ENCODE measurements around the gene HOXC5. TPM values are rescaled to one million over a fixed set of nuclear protein-coding genes. Genes with fewer than 3 reads are reported as not detected.

HOXC5 gene
- total RNA-seq, 1 experiment from 2014 or later, result 1.1 TPM

GRCh38 chr12:54011665-54012532 lies 21.0 kb upstream of the HOXC5 start:
- Histone ChIP-seq H3K9me2 (ENCODE audit: insufficient read depth) (no peaks in the 10 kb centered on the region), H3K9me3 (ENCODE audit: control insufficient read depth in 1 of 2, insufficient read depth in 1 of 2, low read depth in 1 of 2, low read length in 2 of 2) (no peaks in the 10 kb centered on the region), H3K9ac (ENCODE audit: low read length) (no peak overlapping the region), H3K4me2 (ENCODE audit: low read length) (no peak overlapping the region), H3K79me2 (ENCODE audit: insufficient read depth, low read length) (no peaks in the 10 kb centered on the region), H3K4me1 (ENCODE audit: control insufficient read depth in 1 of 2, insufficient read depth in 2 of 2, low read length in 2 of 2) (peaks cover 6 to 11% of the 10 kb centered on the region in 2 experiments), H3K36me3 (ENCODE audit: control insufficient read depth in 1 of 2, insufficient read depth in 2 of 2, low read length in 2 of 2) (no peaks in the 10 kb centered on the region), H3K27ac (ENCODE audit: low read depth, low read length) (no peak overlapping the region), H3K4me3 (replicated peaks in 1 of 2; ENCODE audit: low read depth in 1 of 2, low read length in 2 of 2) (no peak overlapping the region), H2AFZ (ENCODE audit: low read depth, low read length, poor library complexity, severe bottlenecking) (no peak overlapping the region), H3K27me3 (ENCODE audit: insufficient read depth, low read length) (no peaks in the 10 kb centered on the region), H4K20me1 (ENCODE audit: insufficient read depth) (no peaks in the 10 kb centered on the region)
- ChIA-PET POLR2A (no interaction called here), RAD21 (ENCODE audit: low non-redundant PET in 1 of 2, low total read pairs in 2 of 2, uncharacterized antibody in 2 of 2, unreplicated experiment in 2 of 2) (no interaction called here), CTCF (interaction anchor here (1.7 kb wide), 1 partner anchor 180 kb away, joined by 5 read pairs; no protein-coding TSS in a partner anchor)
- no TSS peak for BruUV-seq (replicated peaks)
- DNase-seq (ENCODE audit: low read depth, low spot score) (no peak), ATAC-seq (no peak)
- intact Hi-C loops (cut with micrococcal nuclease), result no loop called here
- TF ChIP-seq CBX3 (IDR thresholded peaks at IDR 0.05; ENCODE audit: low read depth) (no peak), SIN3A (IDR thresholded peaks at IDR 0.05; ENCODE audit: low read depth) (no peak), ELF1 (IDR thresholded peaks at IDR 0.05; ENCODE audit: borderline replicate concordance, low read depth) (no peak), EGR1 (IDR thresholded peaks at IDR 0.05; ENCODE audit: low read depth) (no peak), ATF3 (IDR thresholded peaks at IDR 0.05) (no peak)

DNA sequence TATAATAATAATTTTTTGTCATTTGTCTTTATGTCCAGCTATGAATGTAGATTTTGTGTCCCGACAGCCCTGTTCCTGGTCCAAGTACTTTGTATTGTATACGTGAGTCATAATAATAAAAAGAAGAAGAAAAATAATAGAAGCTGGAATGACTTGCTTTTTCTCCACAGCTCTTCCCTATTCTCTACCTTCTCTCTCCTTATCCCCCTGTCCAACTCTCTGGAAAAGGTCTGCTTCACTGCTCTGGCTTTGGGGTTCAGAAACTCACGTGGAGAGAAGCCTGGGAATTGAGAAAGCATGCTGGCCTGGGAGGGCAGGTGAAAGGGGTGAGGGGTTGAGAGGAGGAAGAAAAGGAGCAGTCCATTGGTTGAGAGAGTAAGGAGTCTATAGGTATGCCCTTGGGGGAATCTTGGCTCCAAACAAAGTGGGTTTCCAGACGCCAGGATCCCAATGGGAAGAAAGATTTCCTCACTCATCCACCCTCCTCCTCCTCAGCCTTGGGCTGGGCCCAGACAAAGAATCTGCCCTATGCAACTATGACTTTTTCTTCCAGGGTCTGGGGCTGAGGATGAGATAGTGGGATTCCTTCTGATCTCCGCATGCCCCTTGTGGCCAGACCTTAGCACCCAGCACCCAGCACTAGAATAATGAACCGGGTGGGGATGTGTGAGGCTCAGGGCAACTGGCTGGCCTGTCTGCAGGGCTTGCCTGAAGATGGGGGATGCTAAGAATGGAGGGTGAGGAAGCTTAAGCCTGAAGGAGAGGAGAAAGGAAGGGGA lies 20.0 kb upstream of the HOXC5 start:
- POLR2A ChIA-PET, result no interaction called here
- CTCF ChIA-PET, result interaction anchor here (1.7 kb wide), 2 partner anchors 179 to 188 kb away, joined by 5 to 6 read pairs; no protein-coding TSS in a partner anchor
- DNase-seq (ENCODE audit: low read depth, low spot score), result no peak

More for the DNA sequence above, 20.0 kb upstream of the HOXC5 start:
- Histone ChIP-seq H3K9me3 (ENCODE audit: control insufficient read depth in 1 of 2, insufficient read depth in 1 of 2, low read depth in 1 of 2, low read length in 2 of 2) (no peaks in the 10 kb centered on the region), H3K4me3 (replicated peaks in 1 of 2; ENCODE audit: low read depth in 1 of 2, low read length in 2 of 2) (no peak overlapping the region), H3K9ac (ENCODE audit: low read length) (no peak overlapping the region), H3K27me3 (ENCODE audit: insufficient read depth, low read length) (no peaks in the 10 kb centered on the region), H3K9me2 (ENCODE audit: insufficient read depth) (no peaks in the 10 kb centered on the region), H3K4me1 (ENCODE audit: control insufficient read depth in 1 of 2, insufficient read depth in 2 of 2, low read length in 2 of 2) (peaks cover 6 to 11% of the 10 kb centered on the region in 2 experiments), H3K27ac (ENCODE audit: low read depth, low read length) (no peak overlapping the region), H3K79me2 (ENCODE audit: insufficient read depth, low read length) (no peaks in the 10 kb centered on the region), H2AFZ (ENCODE audit: low read depth, low read length, poor library complexity, severe bottlenecking) (no peak overlapping the region), H3K4me2 (ENCODE audit: low read length) (no peak overlapping the region), H3K36me3 (ENCODE audit: control insufficient read depth in 1 of 2, insufficient read depth in 2 of 2, low read length in 2 of 2) (no peaks in the 10 kb centered on the region), H4K20me1 (ENCODE audit: insufficient read depth) (no peaks in the 10 kb centered on the region)
- ATAC-seq, result no peak
- intact Hi-C loops (cut with micrococcal nuclease), result no loop called here
- BruUV-seq (replicated peaks), result no TSS peak
- no peak for TF ChIP-seq POLR2A (IDR thresholded peaks at IDR 0.05; ENCODE audit: borderline replicate concordance, extremely low read depth, insufficient read depth, insufficient read length)
- TF ChIP-seq CTCF (IDR thresholded peaks at IDR 0.05 in 2 of 3, conservative IDR thresholded peaks at IDR 0.05 in 1 of 3; ENCODE audit: borderline replicate concordance in 1 of 3, insufficient read depth in 1 of 3, low read depth in 2 of 3, low read length in 2 of 3), result peak in 1 of 3 experiments; percentile 18; a peak in 1 of 6 replicates
- no peak for TF ChIP-seq YY1 (IDR thresholded peaks at IDR 0.05; ENCODE audit: extremely low read depth, insufficient replicate concordance, low read depth, low read length)
- no peak for TF ChIP-seq TCF7L2 (IDR thresholded peaks at IDR 0.05; ENCODE audit: borderline replicate concordance, extremely low read depth, insufficient read depth, insufficient read length)
- RAD21 ChIA-PET (ENCODE audit: low non-redundant PET in 1 of 2, low total read pairs in 2 of 2, uncharacterized antibody in 2 of 2, unreplicated experiment in 2 of 2), result no interaction called here

Data from HCT116 (cell line).